Endodermal cell (in vitro differentiated cells): ENCODE measurements around the gene PSMG4. TPM values are rescaled to one million over a fixed set of nuclear protein-coding genes. Genes with fewer than 3 reads are reported as not detected.

Experiments
- DNase-seq: peaks from one replicate; pipeline ENCODE4 v3.0.0-alpha.2; 2017
- H3K27ac ChIP-seq: 2 replicates; pipeline ENCODE4 v1.5.1; 2013; ENCODE audit warnings: mild to moderate bottlenecking, low read depth, low read length, moderate library complexity
- H3K27me3 ChIP-seq: 2 replicates; pipeline ENCODE4 v1.6.1; 2013; ENCODE audit warnings: mild to moderate bottlenecking, low read length, moderate library complexity; ENCODE audit not compliant: insufficient read depth, control insufficient read depth, poor library complexity, severe bottlenecking
- H3K36me3 ChIP-seq: 2 replicates; pipeline ENCODE4 v1.7.0; 2013; ENCODE audit warnings: mild to moderate bottlenecking, low read length, moderate library complexity; ENCODE audit not compliant: control insufficient read depth, insufficient read depth
- H3K4me1 ChIP-seq: one replicate; pipeline ENCODE4 v1.7.0; 2013; ENCODE audit warnings: low read length; ENCODE audit not compliant: control insufficient read depth, insufficient read depth
- H3K4me3 ChIP-seq: 2 replicates; pipeline ENCODE4 v1.5.1; 2013; ENCODE audit warnings: mild to moderate bottlenecking, low read length, moderate library complexity
- H3K9ac ChIP-seq: 2 replicates; pipeline ENCODE4 v1.6.1; 2013; ENCODE audit warnings: mild to moderate bottlenecking, low read length, moderate library complexity; ENCODE audit not compliant: poor library complexity, severe bottlenecking; ENCODE audit errors: extremely low read depth
- H3K9me3 ChIP-seq: 2 replicates; pipeline ENCODE4 v1.6.1; 2013; ENCODE audit warnings: mild to moderate bottlenecking, low read length, moderate library complexity; ENCODE audit not compliant: control insufficient read depth
- H3K27ac Mint-ChIP-seq: 2 replicates; pipeline ENCODE4 v1.8.0; 2020; ENCODE audit warnings: mixed read lengths
- H3K27me3 Mint-ChIP-seq: 2 replicates; pipeline ENCODE4 v1.8.0; 2021; ENCODE audit warnings: mild to moderate bottlenecking, mixed read lengths; ENCODE audit not compliant: insufficient read depth
- H3K36me3 Mint-ChIP-seq: 2 replicates; pipeline ENCODE4 v1.8.0; 2020; ENCODE audit warnings: low read depth, mixed read lengths
- H3K4me1 Mint-ChIP-seq: 2 replicates; pipeline ENCODE4 v1.8.0; 2020; ENCODE audit warnings: mixed read lengths
- H3K4me3 Mint-ChIP-seq: 2 replicates; pipeline ENCODE4 v1.8.0; 2020; ENCODE audit warnings: mild to moderate bottlenecking, moderate library complexity, mixed read lengths
- H3K9me3 Mint-ChIP-seq: 2 replicates; pipeline ENCODE4 v1.8.0; 2020; ENCODE audit warnings: mild to moderate bottlenecking, mixed read lengths
- WGBS, 2 experiments: methylation state at CpG; one replicate each; pipeline versions ENCODE4 v1.1.5 to v1.1.7; 2013; ENCODE audit warnings: missing lambda C conversion rate in 2 of 2, mixed read lengths in 1 of 2; ENCODE audit not compliant: insufficient coverage in 1 of 2, insufficient read length in 1 of 2; 5-methylcytosine and 5-hydroxymethylcytosine counted together
- total RNA-seq, 2 donors: library from RNA; stranded (reverse); fragmentation: NEBNext Ultra II Directional in 1 of 2; extraction: Animal tissue kit (Norgen Biotek cat#: 25700) in 1 of 2; gene quantifications; 2 replicates in 1 of 2; 3 replicates in 1 of 2; pipeline ENCODE4 v1.2.1, GENCODE V29; 2021
- TF ChIP-seq, protein P1 (sequence below): fragments of 200-600 bp; sonication (generic); conservative IDR thresholded peaks from 2 replicates; pipeline ENCODE4 v1.5.0; 2021; ENCODE audit warnings: antibody characterized with exemption, mild to moderate bottlenecking

PSMG4 gene
- total RNA-seq, 2 donors from 2014 or later, result 16.0 to 21.5 TPM

DNA sequence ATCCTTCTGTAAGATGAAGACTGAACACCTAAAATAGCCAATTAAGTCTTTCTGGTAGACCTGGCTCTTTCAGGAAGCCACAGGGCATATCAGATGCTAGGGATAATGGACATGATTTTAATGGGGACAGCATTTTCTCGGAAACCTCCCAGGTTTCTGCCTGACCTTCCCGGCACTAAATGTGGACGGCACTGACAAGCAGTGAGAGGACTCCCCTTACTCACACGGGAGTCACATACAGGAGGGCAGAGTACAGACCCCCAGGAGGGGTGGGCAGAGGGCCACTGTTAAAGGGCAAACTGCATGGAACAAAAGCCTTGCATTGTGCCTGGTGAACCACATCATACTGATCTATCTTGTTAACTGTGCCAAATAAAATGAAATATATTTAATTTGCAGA lies 19.9 kb downstream of the PSMG4 start:
- H3K4me3 Mint-ChIP-seq, result no peak overlapping the region
- no peak for DNase-seq
- H3K36me3 Mint-ChIP-seq, result peaks cover 27% of the 10 kb centered on the region
- H3K27me3 Mint-ChIP-seq, result no peaks in the 10 kb centered on the region
- Histone ChIP-seq H3K27ac (no peak overlapping the region), H3K4me1 (peaks cover 9% of the 10 kb centered on the region), H3K9ac (no peak overlapping the region), H3K9me3 (no peaks in the 10 kb centered on the region), H3K27me3 (no peaks in the 10 kb centered on the region), H3K4me3 (no peak overlapping the region), H3K36me3 (peaks cover 5% of the 10 kb centered on the region)
- H3K4me1 Mint-ChIP-seq, result peaks cover 9% of the 10 kb centered on the region
- TF ChIP-seq, protein P1, sequence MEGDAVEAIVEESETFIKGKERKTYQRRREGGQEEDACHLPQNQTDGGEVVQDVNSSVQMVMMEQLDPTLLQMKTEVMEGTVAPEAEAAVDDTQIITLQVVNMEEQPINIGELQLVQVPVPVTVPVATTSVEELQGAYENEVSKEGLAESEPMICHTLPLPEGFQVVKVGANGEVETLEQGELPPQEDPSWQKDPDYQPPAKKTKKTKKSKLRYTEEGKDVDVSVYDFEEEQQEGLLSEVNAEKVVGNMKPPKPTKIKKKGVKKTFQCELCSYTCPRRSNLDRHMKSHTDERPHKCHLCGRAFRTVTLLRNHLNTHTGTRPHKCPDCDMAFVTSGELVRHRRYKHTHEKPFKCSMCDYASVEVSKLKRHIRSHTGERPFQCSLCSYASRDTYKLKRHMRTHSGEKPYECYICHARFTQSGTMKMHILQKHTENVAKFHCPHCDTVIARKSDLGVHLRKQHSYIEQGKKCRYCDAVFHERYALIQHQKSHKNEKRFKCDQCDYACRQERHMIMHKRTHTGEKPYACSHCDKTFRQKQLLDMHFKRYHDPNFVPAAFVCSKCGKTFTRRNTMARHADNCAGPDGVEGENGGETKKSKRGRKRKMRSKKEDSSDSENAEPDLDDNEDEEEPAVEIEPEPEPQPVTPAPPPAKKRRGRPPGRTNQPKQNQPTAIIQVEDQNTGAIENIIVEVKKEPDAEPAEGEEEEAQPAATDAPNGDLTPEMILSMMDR, result no peak
- 89 to 93% methylated on average over 3 to 4 of the region's 4 CpGs for WGBS, 2 experiments
- no peak overlapping the region for H3K27ac Mint-ChIP-seq
- no peaks in the 10 kb centered on the region for H3K9me3 Mint-ChIP-seq

DNA sequence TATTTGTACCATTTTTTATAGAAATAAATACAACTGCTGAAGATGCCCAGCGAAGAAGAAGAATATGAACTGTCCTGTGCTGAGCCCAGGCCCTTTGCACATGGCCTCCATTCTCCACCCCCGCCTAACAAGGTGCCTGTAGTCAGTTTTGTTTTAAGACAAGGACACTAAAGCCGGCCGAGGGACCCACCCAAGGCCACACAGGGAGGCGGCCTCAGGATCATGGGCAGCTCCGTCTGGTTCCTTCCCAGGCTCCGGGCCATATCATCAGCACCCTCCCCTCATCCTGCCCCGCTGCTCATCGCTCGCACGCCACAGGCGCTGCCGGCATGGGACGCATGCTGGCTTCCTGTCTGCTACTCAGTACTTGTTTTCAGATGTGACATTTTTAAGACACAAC lies 21.3 kb downstream of the PSMG4 start:
- no peak overlapping the region for H3K4me3 ChIP-seq
- H3K36me3 Mint-ChIP-seq, result peaks cover 27% of the 10 kb centered on the region
- no peak overlapping the region for H3K9ac ChIP-seq
- TF ChIP-seq, protein P1, result no peak
- no peaks in the 10 kb centered on the region for H3K36me3 ChIP-seq
- WGBS, 2 experiments, result 87 to 94% methylated on average over 7 to 14 of the region's 14 CpGs
- no peaks in the 10 kb centered on the region for H3K27me3 ChIP-seq
- H3K9me3 Mint-ChIP-seq, result no peaks in the 10 kb centered on the region
- H3K27me3 Mint-ChIP-seq, result no peaks in the 10 kb centered on the region
- H3K4me1 ChIP-seq, result peaks cover 9% of the 10 kb centered on the region
- no peak overlapping the region for H3K27ac Mint-ChIP-seq
- H3K27ac ChIP-seq, result no peak overlapping the region
- no peaks in the 10 kb centered on the region for H3K9me3 ChIP-seq
- peaks cover 9% of the 10 kb centered on the region for H3K4me1 Mint-ChIP-seq
- DNase-seq, result peak; percentile 43
- no peak overlapping the region for H3K4me3 Mint-ChIP-seq

DNA sequence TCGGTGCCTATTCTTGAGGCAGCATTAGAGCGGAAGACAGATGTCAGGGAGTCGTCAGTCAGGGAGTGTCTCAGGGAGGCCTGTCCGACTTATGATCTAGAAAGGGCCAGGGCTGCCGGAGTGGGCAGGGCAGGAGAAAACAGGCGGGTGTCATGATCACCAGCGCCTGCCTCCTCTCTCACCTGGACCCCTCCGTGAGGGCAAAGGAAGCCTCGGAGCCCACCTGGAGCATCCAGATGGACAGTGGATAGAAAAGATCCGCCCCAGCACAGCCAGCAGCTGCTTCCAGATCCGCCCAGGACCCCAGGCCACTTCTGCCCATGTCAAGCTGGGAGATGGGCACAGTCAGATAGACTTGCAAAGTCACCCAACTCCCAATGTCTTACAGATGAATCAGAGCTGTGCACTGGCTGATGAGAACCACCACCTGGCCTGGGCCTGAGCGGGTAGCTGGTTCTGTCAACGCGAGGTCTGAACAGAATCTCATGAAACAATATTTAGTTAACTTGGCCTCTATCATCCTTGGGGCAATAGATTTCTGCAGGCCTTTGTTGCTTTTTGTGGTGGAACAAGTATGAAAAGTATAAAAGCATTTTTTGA lies 22.2 kb downstream of the PSMG4 start:
- peaks cover 9% of the 10 kb centered on the region for H3K4me1 ChIP-seq
- no peak overlapping the region for H3K4me3 ChIP-seq
- TF ChIP-seq, protein P1, result no peak
- no peak overlapping the region for H3K9ac ChIP-seq
- no peaks in the 10 kb centered on the region for H3K27me3 ChIP-seq
- peaks cover 27% of the 10 kb centered on the region for H3K36me3 Mint-ChIP-seq
- H3K9me3 Mint-ChIP-seq, result no peaks in the 10 kb centered on the region
- peaks cover 9% of the 10 kb centered on the region for H3K4me1 Mint-ChIP-seq
- H3K4me3 Mint-ChIP-seq, result no peak overlapping the region
- H3K27me3 Mint-ChIP-seq, result no peaks in the 10 kb centered on the region
- peak overlapping the region; percentile 94 for H3K27ac ChIP-seq
- 80 to 89% methylated on average over 7 to 14 of the region's 14 CpGs for WGBS, 2 experiments
- H3K9me3 ChIP-seq, result no peaks in the 10 kb centered on the region
- DNase-seq, result peak; percentile 45
- no peaks in the 10 kb centered on the region for H3K36me3 ChIP-seq
- H3K27ac Mint-ChIP-seq, result no peak overlapping the region
